Activated CD8-positive, alpha-beta T cell treated with anti-CD3 and anti-CD28 coated beads for 36 hours (primary cell): ENCODE data around the gene TMEM25. TPM values are rescaled to one million over a fixed set of nuclear protein-coding genes. Genes with fewer than 3 reads are reported as not detected.
A peak's percentile ranks its signal among the peaks of the same experiment; 100 is the strongest.

Source experiments
- ATAC-seq: fragments of 200-7000 bp; cut with Tn5 transposase; one replicate; pipeline ENCODE4 v1.10.0; 2021; ENCODE audit warnings: mild to moderate bottlenecking, moderate library complexity
- CTCF ChIA-PET: fragments of 350-600 bp; sonication (Branson Sonifier 250); formaldehyde crosslinking; loops from one replicate; lab custom pipeline; 2021; ENCODE audit warnings: antibody characterized with exemption; lab: Charles Lee
- POLR2A ChIA-PET: fragments of 350-600 bp; sonication (Branson Sonifier 250); formaldehyde crosslinking; loops from one replicate; lab custom pipeline; 2021; ENCODE audit warnings: antibody characterized with exemption; lab: Charles Lee
- DNase-seq: peaks from one replicate; pipeline ENCODE4 v3.0.0-alpha.2; 2020
- H3K27ac Mint-ChIP-seq: one replicate; pipeline ENCODE4 v1.8.0; 2021; ENCODE audit warnings: mild to moderate bottlenecking, mixed read lengths
- H3K27me3 Mint-ChIP-seq: one replicate; pipeline ENCODE4 v1.8.0; 2021; ENCODE audit warnings: mixed read lengths
- H3K36me3 Mint-ChIP-seq: one replicate; pipeline ENCODE4 v1.8.0; 2021; ENCODE audit warnings: low read depth, mixed read lengths
- H3K4me1 Mint-ChIP-seq: one replicate; pipeline ENCODE4 v1.8.0; 2021; ENCODE audit warnings: low read depth, mixed read lengths
- H3K4me3 Mint-ChIP-seq: one replicate; pipeline ENCODE4 v1.8.0; 2021; ENCODE audit warnings: mild to moderate bottlenecking, moderate library complexity, mixed read lengths
- H3K9me3 Mint-ChIP-seq: one replicate; pipeline ENCODE4 v1.8.0; 2021; ENCODE audit warnings: mixed read lengths
- intact Hi-C: fragments of 100-400 bp; cut with micrococcal nuclease; formaldehyde crosslinking; loops from one replicate; pipeline ENCODE4 v1.10.0; 2022
- total RNA-seq, 2 experiments: library from RNA; stranded (reverse); gene quantifications; one replicate each; pipeline ENCODE4 v1.2.3, GENCODE V29; 2021
- TF ChIP-seq, protein P1 (sequence below): fragments of 200-600 bp; IDR thresholded peaks from one replicate; pipeline ENCODE4 v1.8.0; 2022; ENCODE audit warnings: antibody characterized with exemption, mild to moderate bottlenecking

The TMEM25 gene
- total RNA-seq, 2 experiments from 2014 or later = 9.8 to 15.0 TPM

DNA sequence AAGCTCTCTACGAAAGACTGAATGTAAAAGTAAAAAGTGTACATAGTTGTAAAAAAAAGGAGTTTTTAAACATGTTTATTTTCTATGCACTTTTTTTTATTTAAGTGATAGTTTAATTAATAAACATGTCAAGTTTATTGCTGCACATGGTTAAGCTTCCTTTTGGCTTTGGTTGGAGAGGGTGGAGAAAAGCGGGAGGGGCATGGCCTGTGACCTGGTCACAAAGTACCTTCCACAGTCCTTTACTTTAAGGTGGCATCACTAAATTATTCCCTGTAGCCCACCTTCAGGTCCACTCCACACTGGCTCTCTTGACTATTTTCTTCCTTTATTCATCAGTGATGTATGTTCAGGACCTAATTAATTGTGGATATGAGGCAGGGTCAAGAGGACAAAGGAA lies 4.3 kb upstream of the TMEM25 start:
- POLR2A ChIA-PET = no interaction called here

DNA sequence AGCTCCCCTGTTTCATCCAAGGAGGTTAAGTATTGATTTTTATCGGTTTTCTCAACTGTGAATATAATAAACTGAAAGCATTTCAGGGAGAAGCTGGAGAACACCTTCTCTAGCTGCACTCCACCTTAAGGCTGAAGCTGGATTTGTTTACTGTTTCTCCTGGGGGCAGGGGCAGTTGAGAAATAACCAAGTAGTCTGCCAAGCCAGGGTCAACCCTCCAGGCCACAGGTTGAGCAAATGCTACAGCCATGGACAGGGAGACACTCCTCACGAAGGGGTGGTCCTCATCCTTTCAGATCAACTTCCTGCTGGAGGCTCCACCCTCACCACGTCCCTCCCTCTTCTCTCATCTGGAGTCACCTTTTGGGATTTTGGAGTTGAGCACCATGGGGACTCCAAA lies 3.9 kb upstream of the TMEM25 start, which contains the start of gene TTC36:
TSS of gene TTC36 (plus strand) at position 366 of the 400 bp plus-strand sequence. CDS start at position 387, 21 bp downstream.
- Mint-ChIP-seq H3K27ac (no peak within 1 kb of the TSS), H3K36me3 (peaks cover 3% of the 10 kb centered on the region), H3K4me1 (peaks cover 25% of the 10 kb centered on the region), H3K27me3 (no peaks in the 10 kb centered on the region), H3K4me3 (no peak within 1 kb of the TSS), H3K9me3 (no peaks in the 10 kb centered on the region)
- TF ChIP-seq, protein P1, sequence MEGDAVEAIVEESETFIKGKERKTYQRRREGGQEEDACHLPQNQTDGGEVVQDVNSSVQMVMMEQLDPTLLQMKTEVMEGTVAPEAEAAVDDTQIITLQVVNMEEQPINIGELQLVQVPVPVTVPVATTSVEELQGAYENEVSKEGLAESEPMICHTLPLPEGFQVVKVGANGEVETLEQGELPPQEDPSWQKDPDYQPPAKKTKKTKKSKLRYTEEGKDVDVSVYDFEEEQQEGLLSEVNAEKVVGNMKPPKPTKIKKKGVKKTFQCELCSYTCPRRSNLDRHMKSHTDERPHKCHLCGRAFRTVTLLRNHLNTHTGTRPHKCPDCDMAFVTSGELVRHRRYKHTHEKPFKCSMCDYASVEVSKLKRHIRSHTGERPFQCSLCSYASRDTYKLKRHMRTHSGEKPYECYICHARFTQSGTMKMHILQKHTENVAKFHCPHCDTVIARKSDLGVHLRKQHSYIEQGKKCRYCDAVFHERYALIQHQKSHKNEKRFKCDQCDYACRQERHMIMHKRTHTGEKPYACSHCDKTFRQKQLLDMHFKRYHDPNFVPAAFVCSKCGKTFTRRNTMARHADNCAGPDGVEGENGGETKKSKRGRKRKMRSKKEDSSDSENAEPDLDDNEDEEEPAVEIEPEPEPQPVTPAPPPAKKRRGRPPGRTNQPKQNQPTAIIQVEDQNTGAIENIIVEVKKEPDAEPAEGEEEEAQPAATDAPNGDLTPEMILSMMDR = no peak
- POLR2A ChIA-PET = interaction anchor here (1.6 kb wide), 1 partner anchor 43 kb away, joined by 4 read pairs; no protein-coding TSS in a partner anchor
- DNase-seq = no peak
- intact Hi-C loops = loop anchor here (5.0 kb wide), 1 partner anchor 40 kb away; the partner anchor contains the start of gene IFT46
- ATAC-seq = no peak
- CTCF ChIA-PET = interaction anchor here (1.1 kb wide), 1 partner anchor 11 kb away, joined by 3 read pairs; no protein-coding TSS in a partner anchor

More for the DNA sequence above, 4.3 kb upstream of the TMEM25 start:
- ATAC-seq (no peak), DNase-seq (no peak)
- Mint-ChIP-seq H3K27ac (no peak overlapping the region), H3K4me1 (peaks cover 21% of the 10 kb centered on the region), H3K9me3 (no peaks in the 10 kb centered on the region), H3K4me3 (no peak overlapping the region), H3K36me3 (peaks cover 7% of the 10 kb centered on the region), H3K27me3 (no peaks in the 10 kb centered on the region)
- CTCF ChIA-PET = interaction anchor here (1.1 kb wide), 1 partner anchor 11 kb away, joined by 3 read pairs; no protein-coding TSS in a partner anchor
- intact Hi-C loops = loop anchor here (5.0 kb wide), 1 partner anchor 41 kb away; the partner anchor contains the start of gene IFT46
- TF ChIP-seq, protein P1 = no peak

DNA sequence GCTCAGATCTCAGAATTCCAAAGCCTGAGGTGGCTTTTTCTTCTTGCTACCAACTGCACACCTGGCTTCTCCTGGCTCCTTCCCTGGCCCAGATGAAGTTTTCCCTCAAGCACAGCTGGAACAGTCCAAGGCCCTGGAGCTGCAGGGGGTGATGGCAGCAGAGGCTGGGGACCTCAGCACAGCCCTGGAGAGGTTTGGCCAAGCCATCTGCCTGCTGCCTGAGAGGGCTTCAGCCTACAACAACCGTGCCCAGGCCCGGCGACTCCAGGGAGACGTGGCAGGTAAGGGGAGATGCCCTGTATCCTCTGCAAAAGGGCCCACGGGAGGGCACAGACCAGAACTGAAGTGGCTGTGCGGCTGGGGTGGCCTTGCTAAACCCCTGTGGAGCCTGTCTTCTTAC lies 2.5 kb upstream of the TMEM25 start:
- intact Hi-C loops = loop anchor here (5.0 kb wide), 1 partner anchor 39 kb away; the partner anchor contains the start of gene IFT46
- POLR2A ChIA-PET = interaction anchor here (0.8 to 1.6 kb wide), 3 partner anchors 20 to 164 kb away, joined by 4 to 7 read pairs (median 4); no protein-coding TSS in a partner anchor
- no peak overlapping the region for H3K4me3 Mint-ChIP-seq

DNA sequence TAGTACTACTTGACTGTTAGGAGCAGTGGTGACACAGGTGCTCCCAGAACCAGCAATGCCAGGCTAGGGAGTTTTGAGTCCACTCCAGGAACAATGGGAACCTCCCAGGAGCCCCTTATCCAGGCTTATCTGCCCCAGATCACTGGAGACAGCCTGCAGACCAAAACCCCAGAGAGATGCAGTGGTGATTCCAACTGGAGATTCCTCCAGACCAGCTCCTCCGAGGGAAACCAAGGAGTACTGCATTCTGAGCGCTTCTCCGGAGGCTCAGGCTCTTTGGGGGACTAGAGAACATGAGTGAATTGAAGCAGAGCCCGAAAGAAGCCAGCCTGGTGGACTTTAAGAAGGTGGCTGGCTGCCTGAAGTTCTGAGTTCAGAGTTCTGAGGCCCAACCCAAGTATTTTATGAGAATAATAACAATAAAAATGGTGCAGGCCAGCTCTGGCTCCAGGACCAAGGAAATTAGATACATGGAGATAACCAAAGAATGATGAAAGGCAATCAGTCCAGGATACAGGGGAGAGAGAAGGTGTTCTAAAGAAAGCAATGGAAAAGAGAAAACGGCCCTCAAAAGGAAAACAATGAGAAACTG lies 1.3 kb upstream of the TMEM25 start:
- Mint-ChIP-seq H3K27ac (peak overlapping the region; percentile 66), H3K36me3 (peaks cover 2% of the 10 kb centered on the region), H3K4me1 (peaks cover 28% of the 10 kb centered on the region), H3K9me3 (no peaks in the 10 kb centered on the region), H3K27me3 (no peaks in the 10 kb centered on the region), H3K4me3 (peak overlapping the region; percentile 96)
- CTCF ChIA-PET = interaction anchor here (0.5 to 1.4 kb wide), 4 partner anchors 42 to 160 kb away, joined by 3 to 6 read pairs (median 4); partner anchors contain the start of gene ARCN1
- ATAC-seq (no peak), DNase-seq (no peak)
- intact Hi-C loops = loop anchor here (5.0 kb wide), 1 partner anchor 38 kb away; the partner anchor contains the start of gene IFT46
- TF ChIP-seq, protein P1 = no peak
- POLR2A ChIA-PET = interaction anchor here (0.6 to 1.1 kb wide), 4 partner anchors 14 to 34 kb away, joined by 3 to 4 read pairs (median 3); no protein-coding TSS in a partner anchor

More for the DNA sequence above, 2.5 kb upstream of the TMEM25 start:
- H3K4me1 Mint-ChIP-seq = peaks cover 28% of the 10 kb centered on the region
- TF ChIP-seq, protein P1 = no peak
- H3K36me3 Mint-ChIP-seq = peaks cover 2% of the 10 kb centered on the region
- DNase-seq (no peak), ATAC-seq (no peak)
- no peak overlapping the region for H3K27ac Mint-ChIP-seq
- H3K9me3 Mint-ChIP-seq = no peaks in the 10 kb centered on the region
- CTCF ChIA-PET = no interaction called here
- no peaks in the 10 kb centered on the region for H3K27me3 Mint-ChIP-seq
